Ramos (cell line): ENCODE results near the gene AANAT.

Experiments
- in situ Hi-C: fragments of 300-500 bp; cut with MboI; formaldehyde crosslinking; loops from one replicate; pipeline ENCODE4 v1.14.3; 2022; ENCODE audit warnings: low sequenced_read_pairs; ENCODE audit not compliant: unreplicated experiment

AANAT gene

GRCh38 chr17:76466775-76467130 lies 650 bp upstream of the AANAT start:
- in situ Hi-C loops = no loop called here

DNA sequence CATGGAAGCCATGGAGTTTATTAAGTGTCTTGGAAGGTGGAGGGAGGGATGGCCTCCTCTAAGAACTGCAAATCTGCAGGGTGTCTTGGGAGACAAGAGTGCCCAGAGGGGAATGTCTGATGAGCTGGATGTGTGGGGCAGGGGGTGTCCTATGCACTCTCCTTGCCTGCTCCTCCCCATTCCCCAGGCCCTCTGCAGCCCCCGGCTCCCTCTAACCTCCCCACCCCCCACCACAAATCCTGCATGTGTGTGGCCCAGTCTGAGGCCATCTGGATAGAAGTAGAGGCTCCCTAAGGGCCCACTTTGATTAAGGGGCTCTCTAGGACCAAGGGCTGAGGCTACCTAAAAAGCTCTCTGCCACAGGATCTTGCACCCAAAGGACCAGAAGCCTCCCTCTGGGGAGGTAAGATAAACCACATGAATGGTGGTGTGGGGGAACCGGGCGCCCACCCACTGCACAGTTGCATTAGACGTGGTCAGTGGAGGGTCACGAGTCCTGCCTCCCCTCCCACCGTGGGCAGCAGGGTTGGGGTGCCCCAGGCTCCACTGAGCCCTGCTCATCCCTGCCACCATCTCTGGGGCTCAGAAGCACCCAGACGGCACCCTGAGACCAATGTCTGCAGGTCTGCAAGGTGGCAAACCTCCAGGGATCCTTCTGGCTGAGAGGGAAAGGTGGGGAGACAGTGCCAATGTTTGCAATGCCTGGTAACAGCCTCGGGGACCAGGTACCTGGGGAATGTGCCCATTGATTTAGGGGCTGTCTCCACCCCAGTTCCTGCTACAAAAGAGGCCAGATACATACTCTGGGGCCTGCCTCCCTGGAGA lies 618 bp downstream of the AANAT start:
- in situ Hi-C loops = no loop called here

GRCh38 chr17:76468634-76469010 lies 1.2 kb downstream of the AANAT start:
- in situ Hi-C loops = no loop called here

- in situ Hi-C loops = no loop called here
Observed at GRCh38 chr17:76469076-76469990, 1.9 kb downstream of the AANAT start.

- in situ Hi-C loops = loop anchor here (5.0 kb wide), 1 partner anchor 37 kb away; no protein-coding TSS in a partner anchor
Observed at GRCh38 chr17:76469991-76470739, 2.8 kb downstream of the AANAT start.

- in situ Hi-C loops = loop anchor here (5.0 kb wide), 1 partner anchor 36 kb away; no protein-coding TSS in a partner anchor
Observed at GRCh38 chr17:76471498-76472257, 4.3 kb downstream of the AANAT start.

- in situ Hi-C loops = loop anchor here (5.0 kb wide), 1 partner anchor 35 kb away; no protein-coding TSS in a partner anchor
Observed at GRCh38 chr17:76472258-76472645, 4.8 kb downstream of the AANAT start.

DNA sequence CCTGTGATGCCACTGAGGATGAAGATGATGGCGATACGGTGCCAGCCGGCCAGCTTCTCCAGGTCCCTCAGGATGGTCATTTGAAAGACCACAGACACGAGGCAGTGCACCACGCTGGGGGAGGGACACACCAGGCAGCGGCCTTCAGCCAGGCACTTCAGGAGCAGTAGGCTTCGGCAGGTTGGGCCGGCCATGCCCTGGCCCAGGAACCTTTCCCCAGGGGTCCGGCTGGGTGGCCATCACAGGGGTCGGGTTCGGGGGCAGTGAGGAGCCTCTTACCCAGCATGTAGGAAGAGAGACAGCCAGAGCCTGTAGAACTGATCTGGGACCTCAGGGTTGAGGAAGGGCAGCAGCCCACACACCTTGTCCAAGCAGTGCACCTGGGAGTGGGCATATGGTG lies 5.3 kb downstream of the AANAT start:
- in situ Hi-C loops = loop anchor here (5.0 kb wide), 1 partner anchor 35 kb away; no protein-coding TSS in a partner anchor

- in situ Hi-C loops = loop anchor here (5.0 kb wide), 1 partner anchor 34 kb away; no protein-coding TSS in a partner anchor
Observed at GRCh38 chr17:76473541-76473985, 6.2 kb downstream of the AANAT start.

DNA sequence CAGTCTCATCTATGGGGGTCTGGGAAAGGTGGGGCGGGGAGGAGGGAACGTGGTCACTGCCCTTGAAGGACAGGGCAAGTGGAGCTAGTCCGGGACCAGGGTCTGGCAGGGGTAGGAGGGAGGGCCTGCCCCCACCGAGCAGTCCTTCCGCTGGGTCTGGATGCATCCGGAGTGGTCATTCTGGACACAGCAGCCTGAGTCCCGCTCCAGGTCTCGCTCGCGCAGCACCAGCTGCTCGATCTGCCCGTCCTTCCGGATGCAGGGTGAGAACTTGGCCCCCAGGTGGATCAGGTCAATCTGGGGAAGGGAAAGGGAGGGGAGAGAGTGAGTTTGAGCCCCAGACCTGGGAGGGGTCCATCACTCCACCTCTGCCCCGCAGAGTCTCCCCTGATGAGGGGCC lies 6.8 kb downstream of the AANAT start:
- in situ Hi-C loops = loop anchor here (5.0 kb wide), 1 partner anchor 33 kb away; no protein-coding TSS in a partner anchor

GRCh38 chr17:76474894-76475293 lies 7.5 kb downstream of the AANAT start:
- in situ Hi-C loops = loop anchor here (5.0 to 25.0 kb wide), 2 partner anchors 32 to 987 kb away; no protein-coding TSS in a partner anchor

GRCh38 chr17:76475302-76475701 lies 7.9 kb downstream of the AANAT start:
- in situ Hi-C loops = loop anchor here (25.0 kb wide), 1 partner anchor 987 kb away; no protein-coding TSS in a partner anchor

- in situ Hi-C loops = loop anchor here (25.0 kb wide), 1 partner anchor 986 kb away; no protein-coding TSS in a partner anchor
Observed at GRCh38 chr17:76476736-76477135, 9.3 kb downstream of the AANAT start.

- in situ Hi-C loops = loop anchor here (25.0 kb wide), 1 partner anchor 985 kb away; no protein-coding TSS in a partner anchor
Observed at GRCh38 chr17:76477576-76477975, 10.2 kb downstream of the AANAT start.

- in situ Hi-C loops = loop anchor here (25.0 kb wide), 1 partner anchor 984 kb away; no protein-coding TSS in a partner anchor
Observed at GRCh38 chr17:76478097-76478496, 10.7 kb downstream of the AANAT start.

DNA sequence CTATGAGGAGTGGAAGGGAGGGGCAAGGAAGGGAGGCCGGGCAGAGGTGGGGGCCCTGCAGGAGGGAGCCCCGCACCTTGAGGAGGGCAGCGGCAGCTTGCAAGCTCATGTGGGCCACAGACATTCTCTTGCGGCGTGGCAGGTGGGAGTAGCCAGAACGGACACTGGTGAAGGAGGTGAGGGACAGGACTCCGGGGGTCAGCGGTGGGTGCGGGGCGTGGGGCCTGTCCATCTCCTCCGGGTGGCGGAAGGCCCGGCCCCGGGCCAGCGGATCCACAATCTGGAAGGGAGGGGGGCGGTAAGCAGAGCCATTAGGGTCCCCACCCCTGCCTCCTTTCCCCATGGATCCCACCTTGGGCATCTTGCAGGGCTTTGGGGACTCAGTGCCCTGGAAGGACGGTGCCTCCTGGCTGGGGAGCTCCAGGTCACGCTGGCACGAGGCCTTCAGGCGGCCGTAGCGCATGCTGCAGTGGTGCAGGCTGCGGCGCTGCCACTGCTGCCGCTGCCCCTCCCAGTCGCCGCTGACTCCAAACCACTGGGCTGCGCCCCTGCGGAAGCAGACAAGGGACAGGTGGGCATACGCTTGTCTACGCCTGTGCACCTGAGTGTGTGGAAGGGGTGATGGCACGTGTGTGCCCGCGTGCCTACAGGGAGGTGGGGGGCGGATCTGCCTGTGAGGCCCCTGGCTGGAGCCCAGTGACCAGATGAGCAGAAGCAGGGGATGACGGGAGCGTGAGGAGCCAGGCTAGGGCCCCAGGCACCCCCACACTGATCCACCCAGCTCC lies 11.5 kb downstream of the AANAT start:
- in situ Hi-C loops = loop anchor here (25.0 kb wide), 1 partner anchor 983 kb away; no protein-coding TSS in a partner anchor

DNA sequence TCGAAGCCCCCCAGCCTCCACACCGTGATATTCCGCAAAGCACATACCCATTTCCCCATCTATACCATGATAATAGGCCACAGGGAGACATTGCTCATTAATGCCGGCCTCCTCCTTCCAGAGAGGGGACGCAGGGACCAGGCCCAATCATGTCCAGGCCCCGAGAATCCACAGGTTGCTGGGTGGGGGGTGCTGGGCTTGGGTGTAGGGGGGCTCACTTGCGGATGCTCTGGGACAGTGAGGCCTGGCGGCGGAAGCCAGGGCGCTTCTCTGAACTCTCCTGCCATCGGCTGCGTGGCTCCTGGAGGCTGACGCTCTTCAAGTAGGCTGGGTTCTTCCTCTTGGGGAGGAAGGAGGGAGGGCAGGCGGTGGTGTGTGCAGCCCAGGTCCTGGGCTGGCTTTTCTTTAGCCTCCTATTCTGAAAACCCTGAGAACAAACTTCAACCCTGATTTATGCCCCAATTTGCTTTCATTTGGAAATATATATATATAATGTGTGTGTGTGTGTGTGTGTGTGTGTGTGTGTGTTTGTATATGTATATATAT lies 12.2 kb downstream of the AANAT start:
- in situ Hi-C loops = loop anchor here (25.0 kb wide), 1 partner anchor 983 kb away; no protein-coding TSS in a partner anchor

DNA sequence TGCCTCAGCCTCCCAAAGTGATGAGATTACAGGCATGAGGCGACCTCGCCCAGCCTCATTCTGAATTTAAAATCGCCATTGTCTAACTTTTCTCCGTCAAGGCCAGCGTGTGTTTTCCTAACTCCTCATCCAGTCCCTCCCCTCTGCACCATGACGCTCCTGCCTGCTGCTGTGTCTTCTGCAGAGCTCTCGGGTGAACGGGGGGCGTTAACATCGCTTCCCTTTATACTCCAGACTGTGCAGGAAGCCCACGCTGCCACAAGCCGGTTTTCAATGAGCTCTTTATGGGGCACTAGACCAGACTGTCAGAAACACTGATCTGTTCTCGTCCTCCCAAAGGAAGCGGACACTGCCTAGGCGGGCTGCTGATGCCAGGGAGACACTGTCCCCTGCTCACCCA lies 13.2 kb downstream of the AANAT start:
- in situ Hi-C loops = loop anchor here (25.0 kb wide), 1 partner anchor 982 kb away; no protein-coding TSS in a partner anchor
